HS-27A (cell line): ENCODE results near the gene FITM1.
A peak's percentile ranks its signal among the peaks of the same experiment; 100 is the strongest.

ENCODE experiments used
- DNase-seq: peaks from one replicate; pipeline ENCODE4 v3.0.0-alpha.2; 2012; ENCODE audit warnings: low read depth, missing footprints

Gene FITM1

GRCh38 chr14:24139272-24139934 lies 8.9 kb downstream of the FITM1 start:
- no peak for DNase-seq

- DNase-seq, result peak; percentile 95
These were observed 10.8 kb downstream of the FITM1 start, which contains the start of gene EMC9 for GRCh38 chr14:24141097-24141880. Gene EMC9 (minus strand): TSS chr14:24141591. CDS start chr14:24141304, 287 bp downstream.

GRCh38 chr14:24143511-24143910 lies 13.1 kb downstream of the FITM1 start:
- DNase-seq, result no peak

- DNase-seq, result no peak
These were observed 14.0 kb downstream of the FITM1 start for GRCh38 chr14:24144451-24144850.

- no peak for DNase-seq
These were observed 14.8 kb downstream of the FITM1 start for GRCh38 chr14:24145219-24145618.

- DNase-seq, result peak; percentile 59
These were observed 15.4 kb downstream of the FITM1 start for GRCh38 chr14:24145690-24146452.

GRCh38 chr14:24146453-24146977 lies 16.1 kb downstream of the FITM1 start, which contains the start of gene PSME2:
Gene PSME2 (minus strand): TSS chr14:24146610. CDS start chr14:24146581, 29 bp downstream.
- DNase-seq, result peak; percentile 88

- DNase-seq, result peak; percentile 96
These were observed 16.7 kb downstream of the FITM1 start, which contains the start of gene RNF31 for GRCh38 chr14:24146978-24147760. Gene RNF31 (plus strand): TSS chr14:24147498. CDS start chr14:24147699, 201 bp downstream.

- DNase-seq, result no peak
These were observed 17.4 kb downstream of the FITM1 start for GRCh38 chr14:24147761-24148428.

GRCh38 chr14:24149302-24149969 lies 19.0 kb downstream of the FITM1 start:
- DNase-seq, result no peak

GRCh38 chr14:24150061-24150460 lies 19.6 kb downstream of the FITM1 start:
- no peak for DNase-seq

GRCh38 chr14:24150567-24150966 lies 20.1 kb downstream of the FITM1 start:
- no peak for DNase-seq

- no peak for DNase-seq
These were observed 20.5 kb downstream of the FITM1 start for GRCh38 chr14:24150993-24151392.

- no peak for DNase-seq
These were observed 21.1 kb downstream of the FITM1 start for GRCh38 chr14:24151404-24152080.

- DNase-seq, result no peak
These were observed 24.6 kb downstream of the FITM1 start for GRCh38 chr14:24155100-24155499.

- no peak for DNase-seq
These were observed 26.4 kb downstream of the FITM1 start for GRCh38 chr14:24156840-24157239.

- no peak for DNase-seq
These were observed 26.9 kb downstream of the FITM1 start for GRCh38 chr14:24157331-24157730.

GRCh38 chr14:24159777-24160498 lies 29.5 kb downstream of the FITM1 start:
- no peak for DNase-seq

- no peak for DNase-seq
These were observed 30.0 kb downstream of the FITM1 start for GRCh38 chr14:24160499-24160849.
